HG03060 (cell line): ENCODE measurements around the gene ZFYVE19.

Source experiments
- ATAC-seq: cut with Tn5 transposase; IDR thresholded peaks from one replicate; pipeline ENCODE4 v1.9.1; 2021; ENCODE audit warnings: low read depth, moderate number of reproducible peaks; ENCODE audit not compliant: unreplicated experiment

Gene ZFYVE19, protein sequence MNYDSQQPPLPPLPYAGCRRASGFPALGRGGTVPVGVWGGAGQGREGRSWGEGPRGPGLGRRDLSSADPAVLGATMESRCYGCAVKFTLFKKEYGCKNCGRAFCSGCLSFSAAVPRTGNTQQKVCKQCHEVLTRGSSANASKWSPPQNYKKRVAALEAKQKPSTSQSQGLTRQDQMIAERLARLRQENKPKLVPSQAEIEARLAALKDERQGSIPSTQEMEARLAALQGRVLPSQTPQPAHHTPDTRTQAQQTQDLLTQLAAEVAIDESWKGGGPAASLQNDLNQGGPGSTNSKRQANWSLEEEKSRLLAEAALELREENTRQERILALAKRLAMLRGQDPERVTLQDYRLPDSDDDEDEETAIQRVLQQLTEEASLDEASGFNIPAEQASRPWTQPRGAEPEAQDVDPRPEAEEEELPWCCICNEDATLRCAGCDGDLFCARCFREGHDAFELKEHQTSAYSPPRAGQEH

DNA sequence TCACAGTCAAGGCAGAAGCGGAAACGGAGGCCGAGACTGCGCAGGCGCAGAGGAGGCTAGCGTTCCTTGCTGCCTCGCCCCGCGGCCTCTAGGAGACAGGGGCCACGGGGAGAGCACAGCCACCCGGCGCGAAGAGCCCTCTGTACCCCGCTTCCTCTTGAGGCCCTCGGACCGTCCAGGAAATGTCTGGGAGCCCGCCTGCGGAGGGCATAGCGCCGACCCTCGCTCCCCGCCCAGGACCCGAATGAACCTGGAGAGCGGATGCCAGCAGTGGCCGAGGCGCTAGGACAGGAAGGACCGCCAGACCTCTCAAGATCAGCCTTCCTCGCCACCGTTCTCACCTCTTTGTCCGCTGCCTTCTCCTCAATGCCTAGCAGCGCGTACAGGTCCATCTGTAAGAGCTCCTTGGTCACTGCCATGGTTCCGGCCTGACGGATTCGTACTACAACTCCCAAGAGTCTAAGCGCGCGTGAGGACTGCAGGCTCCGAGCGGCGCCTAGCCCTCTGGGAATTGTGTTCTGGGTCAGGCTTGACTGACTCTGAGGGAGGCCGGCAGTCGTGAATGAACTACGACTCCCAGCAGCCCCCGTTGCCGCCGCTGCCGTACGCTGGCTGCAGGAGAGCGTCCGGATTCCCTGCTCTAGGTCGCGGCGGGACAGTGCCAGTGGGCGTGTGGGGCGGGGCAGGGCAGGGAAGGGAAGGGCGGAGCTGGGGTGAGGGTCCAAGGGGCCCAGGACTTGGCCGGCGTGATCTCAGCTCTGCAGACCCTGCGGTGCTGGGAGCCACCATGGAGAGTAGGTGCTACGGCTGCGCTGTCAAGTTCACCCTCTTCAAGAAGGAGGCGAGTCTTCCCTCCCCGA lies at the start of gene ZFYVE19, which contains the start of gene DNAJC17:
Gene ZFYVE19, plus strand, starts transcription at position 62 of the 860 bp plus-strand sequence. Its CDS starts 501 bp downstream, at position 563.
Gene DNAJC17, minus strand, starts transcription at position 446 of the 860 bp plus-strand sequence. Its CDS starts 27 bp downstream, at position 419.
- ATAC-seq, result peak; percentile 88

DNA sequence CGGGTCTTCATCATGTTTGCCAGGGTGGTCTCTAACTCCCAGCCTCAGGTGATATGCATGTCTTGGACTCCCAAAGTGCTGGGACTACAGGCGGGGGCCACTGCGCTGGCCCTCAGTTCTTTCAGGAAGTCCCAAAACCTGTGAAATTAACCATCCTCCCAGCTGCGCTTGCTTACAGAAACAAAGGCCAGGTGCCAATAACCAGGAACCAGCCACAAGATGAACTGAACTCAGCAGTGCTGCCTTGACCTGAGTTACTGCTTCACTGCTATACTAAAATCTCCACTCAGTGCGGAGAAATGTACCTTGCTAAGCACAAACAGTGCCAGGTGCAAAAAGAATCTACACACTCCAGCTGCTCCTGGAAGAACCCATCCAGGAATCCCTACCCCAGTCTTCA lies 46.9 kb upstream of the ZFYVE19 start:
- ATAC-seq, result no peak

DNA sequence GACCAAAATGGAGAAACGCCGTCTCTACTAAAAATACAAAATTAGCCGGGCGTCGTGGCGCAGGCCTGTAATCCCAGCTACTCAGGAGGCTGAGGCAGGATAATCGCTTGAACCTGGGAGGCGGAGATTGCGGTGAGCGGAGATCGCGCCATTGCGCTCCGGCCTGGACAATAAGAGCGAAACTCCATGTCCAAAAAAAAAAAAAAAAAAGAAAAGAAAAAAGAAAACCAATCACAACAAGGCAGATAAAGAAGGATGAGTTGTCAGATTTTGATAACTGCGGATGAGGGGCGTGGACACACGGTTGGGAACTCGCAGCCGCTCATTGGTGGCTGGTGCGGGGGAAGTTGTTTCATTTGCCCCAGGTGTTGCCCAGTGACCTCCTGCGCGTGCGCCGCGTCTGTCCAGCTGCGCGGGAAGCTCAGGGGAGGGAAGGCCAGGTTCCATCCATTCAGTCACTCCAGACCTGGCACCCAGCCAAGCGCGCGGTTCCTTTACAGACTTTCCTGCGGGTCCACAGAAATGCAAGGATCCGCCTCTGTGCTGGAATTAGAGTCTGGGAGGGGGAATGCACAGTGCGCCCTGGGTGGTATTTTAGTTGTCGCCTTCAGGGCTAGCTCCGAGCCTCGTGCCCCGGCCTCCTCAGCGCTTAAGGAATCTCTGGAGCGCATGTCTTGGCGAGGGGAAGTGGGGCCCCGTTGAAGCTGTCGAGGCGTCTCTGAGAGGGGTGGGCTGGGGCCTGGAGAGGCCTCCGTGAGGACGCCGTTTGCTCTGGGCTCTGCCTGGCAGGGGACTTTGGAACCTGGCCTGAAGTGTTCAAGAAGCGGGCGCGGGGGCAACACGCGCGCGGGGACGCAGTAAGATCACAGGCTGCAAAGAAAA lies 43.7 kb upstream of the ZFYVE19 start:
- no peak for ATAC-seq

DNA sequence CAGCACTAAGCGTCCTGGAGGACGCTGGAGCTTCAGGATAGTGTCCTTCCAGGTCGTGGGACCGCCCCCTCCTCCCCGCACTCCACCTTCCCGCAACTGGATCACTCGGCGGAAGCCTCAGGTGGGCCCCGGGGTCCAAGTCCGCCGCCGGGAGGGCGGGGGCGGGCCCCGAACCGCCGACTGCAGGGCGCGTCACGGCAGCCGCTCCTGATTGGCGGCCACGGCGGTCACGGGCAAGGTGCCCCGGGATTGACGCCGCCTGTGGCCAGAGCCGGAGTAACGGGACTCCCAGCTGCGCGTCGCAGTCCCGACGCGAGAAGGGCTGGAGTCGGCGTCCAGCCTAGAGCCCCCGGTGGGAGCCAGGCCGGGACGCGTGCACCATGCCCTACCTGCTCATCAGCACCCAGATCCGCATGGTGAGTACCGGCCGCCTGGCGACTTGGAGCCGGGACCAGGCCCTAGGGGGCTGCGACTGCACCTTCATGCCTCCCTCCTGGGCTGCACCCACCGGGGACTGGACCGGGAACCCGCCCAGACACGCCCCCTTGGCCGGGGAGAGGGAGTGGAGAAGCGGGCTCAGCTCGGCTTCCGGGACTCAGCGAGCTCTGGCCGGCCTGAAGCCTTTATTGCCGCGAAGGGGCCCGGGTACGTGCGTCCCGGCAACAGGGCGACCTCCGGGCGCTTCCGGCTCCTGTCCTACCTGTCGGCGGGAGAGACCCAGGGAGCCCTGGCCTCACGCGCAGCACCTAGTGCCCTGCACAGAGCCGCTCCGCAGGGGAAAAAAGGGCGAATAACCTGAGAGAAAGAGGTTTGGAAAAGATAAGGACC lies 42.9 kb upstream of the ZFYVE19 start, which contains the start of gene GCHFR:
Gene GCHFR, plus strand, starts transcription at position 268 of the 828 bp plus-strand sequence. Its CDS starts 113 bp downstream, at position 381.
- ATAC-seq, result no peak

DNA sequence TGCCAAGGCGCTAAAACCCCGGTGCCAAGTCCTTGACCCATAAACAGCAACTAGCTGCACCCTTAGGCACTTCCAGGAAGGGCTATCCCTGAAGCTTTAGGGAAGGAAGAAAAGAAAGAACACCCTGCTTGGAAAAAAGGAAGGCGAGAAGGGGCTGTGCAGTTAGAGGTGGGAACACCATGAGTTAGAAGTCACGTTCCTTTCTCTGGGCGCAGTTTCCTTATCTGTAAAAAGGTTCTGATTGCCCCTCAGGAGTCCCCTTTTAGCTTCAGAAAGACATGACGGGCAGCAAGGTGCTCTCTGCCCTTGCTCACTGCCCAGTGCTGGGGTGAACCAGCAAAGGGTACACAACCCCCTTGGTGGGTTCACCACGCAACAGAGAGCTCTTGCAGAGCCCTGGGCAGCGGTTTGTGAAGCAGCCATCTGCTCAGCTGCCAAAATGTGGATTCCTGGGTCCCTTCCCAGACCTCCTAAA lies 42.2 kb upstream of the ZFYVE19 start:
- no peak for ATAC-seq

DNA sequence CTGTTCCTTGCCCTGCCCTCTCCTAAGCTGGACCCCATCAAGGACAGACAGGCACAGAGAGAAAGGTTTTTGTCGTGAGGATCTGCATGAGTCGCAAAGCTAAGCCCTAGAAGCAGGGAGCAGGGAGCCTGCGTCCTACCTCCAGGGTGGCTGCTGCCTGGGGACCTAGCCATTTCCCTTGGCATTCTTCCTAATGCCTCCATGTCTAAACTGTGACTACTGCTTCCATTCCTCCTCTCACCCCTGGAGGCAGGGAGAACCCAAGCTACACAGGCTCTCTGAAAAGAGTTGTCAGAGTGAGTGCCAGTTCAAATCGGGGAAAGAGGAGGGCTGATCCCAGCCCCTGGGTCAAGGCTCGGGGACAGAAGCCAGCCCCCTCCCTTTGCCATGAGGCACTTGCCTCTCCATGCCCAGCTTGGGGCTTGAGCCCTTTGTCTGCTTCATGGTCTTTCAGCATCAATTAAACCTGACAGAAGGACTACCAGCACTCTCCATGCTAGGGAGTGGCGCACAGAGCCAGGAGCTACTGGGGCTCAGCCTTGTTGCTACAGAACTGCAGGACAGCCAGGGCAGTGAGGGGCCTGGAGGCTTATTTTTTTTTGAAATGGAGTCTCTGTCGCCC lies 40.6 kb upstream of the ZFYVE19 start:
- no peak for ATAC-seq

DNA sequence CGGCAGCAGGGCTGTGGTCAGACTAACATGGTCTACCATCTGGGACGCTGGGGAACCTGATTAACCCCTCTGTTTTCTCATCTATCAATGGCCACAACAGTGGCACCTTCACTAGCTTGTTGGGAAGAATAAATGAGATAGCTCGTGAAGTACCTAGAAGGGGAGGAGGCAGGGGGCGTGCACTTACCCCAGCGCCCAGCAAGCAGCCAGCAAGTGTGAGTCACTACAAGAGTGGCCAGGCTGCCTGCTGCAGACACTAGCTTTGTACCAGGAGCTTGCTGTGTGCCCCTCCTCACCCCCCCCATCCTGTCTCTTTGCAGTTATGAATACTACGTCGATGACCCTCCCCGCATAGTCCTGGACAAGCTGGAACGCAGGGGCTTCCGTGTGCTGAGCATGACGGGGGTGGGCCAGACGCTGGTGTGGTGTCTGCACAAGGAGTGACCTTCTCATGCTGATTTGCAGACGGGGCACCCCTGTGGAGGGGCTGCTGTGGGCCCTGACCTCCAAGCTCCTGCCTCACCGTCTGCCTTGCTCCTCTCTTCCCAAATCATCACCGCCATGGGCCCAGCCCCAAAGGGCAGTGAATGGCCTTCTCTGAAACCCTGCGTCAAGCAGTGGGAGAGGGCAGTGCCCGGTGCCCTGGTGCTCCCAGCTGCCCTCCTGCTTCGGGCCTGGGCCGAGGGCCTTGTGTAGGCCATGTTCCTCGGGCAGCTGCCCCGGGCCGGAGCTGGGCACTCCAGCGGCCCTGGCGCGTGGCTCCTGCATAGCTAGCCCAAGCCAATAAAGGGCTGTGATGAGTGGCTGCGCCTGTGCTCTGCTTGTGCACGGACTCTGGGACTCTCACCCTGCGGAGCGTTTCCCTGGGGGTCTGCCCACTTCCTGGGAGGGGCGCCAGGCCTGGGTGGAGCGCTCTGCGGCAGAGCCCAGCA lies 39.7 kb upstream of the ZFYVE19 start:
- ATAC-seq, result no peak

DNA sequence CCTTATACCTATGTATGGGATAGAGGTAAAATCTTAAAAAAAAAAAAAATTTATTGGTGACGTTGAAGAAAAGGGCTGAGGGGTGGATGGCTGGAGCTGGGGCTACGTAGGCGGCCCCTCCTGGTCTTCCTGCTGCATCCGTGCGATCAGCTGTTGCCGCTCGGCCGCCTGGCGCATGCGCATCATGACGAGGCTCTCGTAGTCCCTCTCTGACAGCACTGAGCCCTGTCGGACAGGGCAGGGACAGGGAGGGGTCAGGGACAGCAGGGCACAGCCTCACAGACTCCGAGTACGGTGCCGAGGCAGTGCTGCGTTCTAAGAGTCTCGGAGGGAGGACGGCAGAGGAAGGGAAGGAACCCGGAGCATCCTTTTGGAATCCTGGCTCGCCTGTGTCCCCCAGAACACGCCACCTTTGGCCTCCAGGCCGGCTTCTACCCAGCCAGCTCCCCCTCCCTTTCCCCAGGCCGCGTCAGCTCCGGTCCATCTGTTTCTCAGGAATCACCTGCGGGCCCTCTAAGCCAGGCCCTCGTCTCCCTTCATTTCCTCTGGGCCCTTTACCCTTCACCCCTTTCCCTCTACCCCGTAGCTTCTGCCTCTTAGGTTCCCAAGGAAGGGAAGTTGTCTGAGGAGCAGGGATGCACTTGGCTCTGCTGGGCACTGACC lies 38.9 kb upstream of the ZFYVE19 start:
- no peak for ATAC-seq

DNA sequence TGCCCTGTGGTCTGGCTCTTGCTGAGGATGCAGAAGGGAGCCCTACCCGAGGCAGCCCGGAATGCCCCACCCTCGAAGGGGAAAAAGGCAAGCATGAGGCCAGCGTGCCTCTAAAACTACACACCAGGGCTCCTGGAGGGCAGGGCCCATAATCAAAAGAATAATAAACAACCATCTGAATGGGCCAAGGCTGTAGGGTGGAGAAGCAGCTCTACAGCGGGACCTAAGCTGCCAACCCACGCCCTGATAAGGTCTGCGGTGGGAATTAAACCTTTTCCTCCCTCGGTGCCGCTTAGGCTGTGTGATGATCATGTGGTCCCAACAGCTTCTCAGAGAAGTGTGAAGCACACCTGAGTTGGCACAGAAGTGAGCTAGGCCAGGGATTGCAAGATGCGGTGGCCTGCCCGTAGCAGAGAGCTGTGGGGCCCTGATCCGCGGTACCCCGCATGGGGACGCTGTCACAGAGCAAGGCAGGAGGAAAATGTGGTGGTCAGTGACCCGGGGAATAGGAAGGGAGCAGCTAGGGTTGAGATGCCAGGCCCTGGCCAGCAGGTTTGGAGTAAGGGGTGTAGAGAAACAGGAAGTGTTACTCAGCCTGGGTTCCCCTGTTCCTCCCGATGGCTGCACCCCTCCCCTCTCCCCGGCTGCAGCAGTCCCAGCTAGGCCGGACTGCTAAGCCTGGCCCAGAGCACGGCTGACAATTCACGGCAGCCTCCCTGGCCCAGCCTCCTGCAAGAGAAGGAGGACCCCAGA lies 38.2 kb upstream of the ZFYVE19 start:
- ATAC-seq, result no peak

DNA sequence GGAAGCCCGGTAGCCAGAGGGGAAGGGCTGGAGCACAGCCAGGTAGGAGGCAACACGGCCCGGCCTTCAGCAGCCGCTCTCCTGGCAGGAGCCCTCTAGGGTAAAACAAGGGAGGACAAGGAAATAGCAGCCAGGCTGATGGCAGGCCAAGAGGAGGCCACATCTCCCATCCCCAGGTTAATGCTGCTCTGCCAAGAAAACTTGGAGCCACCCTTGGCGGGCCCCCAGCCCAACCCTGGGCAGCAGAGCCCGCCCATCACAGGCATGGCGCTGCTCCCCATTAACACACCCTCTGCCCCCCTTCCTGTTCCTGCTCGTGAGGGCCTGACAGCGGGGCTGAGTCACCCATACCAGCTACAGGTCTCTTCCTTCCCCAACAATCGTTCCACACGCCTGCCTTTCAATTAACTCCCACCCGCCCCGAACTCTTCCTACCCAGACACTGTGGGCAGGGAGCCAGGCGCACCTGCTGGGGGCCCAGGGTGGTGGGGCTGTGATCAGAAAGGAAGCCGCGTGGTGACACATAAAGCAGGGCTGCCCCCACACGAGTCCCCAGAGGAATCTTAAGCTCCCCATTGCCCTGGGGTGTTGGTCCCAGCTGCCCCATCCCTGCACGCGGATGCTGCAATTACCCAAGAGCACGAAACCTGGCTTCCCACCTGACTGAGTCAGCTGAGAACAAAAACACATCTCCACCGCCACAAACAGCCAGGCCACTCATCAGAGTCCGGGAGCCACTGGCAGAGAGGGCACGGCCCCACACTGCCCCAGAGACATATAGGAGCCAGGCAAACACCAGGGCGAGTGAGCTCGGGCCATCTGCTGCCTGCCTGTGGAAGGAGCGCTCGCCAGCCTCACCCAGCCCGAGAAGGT lies 37.4 kb upstream of the ZFYVE19 start, which contains the start of gene C15orf62:
Gene C15orf62, plus strand, starts transcription at position 707 of the 873 bp plus-strand sequence. CDS start 516 bp downstream, outside the sequence.
- peak; percentile 40 for ATAC-seq

DNA sequence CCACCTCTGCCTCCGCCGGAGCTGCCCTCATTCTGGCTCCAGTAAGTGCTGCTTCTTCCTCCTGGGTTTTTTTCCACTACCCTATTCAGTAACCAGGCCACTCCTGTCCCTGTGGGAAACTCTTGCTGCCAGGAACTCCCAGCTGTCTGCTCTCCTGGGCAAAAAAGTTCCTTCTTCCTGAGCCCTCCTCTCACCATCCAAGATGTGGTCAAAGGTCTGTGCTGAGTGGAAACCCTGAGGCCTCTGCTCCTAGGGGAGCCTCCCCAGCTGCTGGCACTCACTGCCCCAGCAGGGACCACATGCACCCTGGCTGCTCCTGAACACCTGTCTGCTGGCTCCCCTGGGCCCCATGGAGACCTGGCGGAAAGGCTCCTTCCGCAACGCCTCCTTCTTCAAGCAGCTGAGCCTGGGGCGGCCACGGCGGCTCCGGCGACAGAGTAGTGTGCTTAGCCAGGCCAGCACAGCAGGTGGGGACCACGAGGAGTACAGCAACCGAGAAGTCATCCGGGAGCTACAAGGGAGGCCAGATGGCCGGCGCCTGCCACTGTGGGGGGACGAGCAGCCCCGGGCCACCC lies 36.7 kb upstream of the ZFYVE19 start:
- no peak for ATAC-seq

DNA sequence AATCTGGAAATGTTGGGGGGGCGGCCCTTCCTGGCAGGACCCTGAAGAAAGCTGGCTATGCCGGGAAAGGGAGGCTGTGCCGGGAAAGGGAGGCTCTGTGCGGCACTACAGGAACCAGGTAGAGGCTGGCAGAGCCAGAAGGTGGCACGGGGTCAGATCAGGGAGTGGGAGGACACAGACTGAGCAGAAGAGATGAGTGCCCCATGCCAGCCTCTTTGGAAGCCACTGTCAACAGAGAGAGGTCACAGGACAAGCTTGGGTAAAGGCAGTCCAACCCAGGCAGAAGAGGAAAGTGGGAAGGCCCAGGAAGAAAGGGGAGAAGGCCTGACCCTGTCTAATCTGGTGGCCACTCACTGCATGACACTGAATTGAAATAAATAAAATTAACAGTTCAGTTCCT lies 35.6 kb upstream of the ZFYVE19 start:
- no peak for ATAC-seq

DNA sequence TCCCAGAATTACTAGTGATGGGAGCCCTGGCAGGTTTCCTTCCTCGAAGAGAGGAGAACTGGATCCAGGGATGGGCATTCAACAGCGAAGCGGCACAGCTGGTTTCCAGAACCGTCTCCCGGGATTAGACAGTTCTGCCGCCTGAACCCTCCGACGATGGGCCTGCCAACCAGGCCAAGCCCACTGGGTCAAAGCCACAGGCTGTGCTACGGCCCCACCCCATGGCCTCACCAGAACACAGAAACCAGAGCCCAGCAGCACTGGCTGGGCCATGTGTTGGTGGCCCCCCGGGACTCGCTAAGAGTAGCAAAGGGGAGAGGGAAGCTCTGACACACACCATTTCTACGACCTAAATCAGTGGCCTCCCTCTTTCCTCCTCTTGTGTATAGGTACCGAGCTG lies 34.9 kb upstream of the ZFYVE19 start:
- no peak for ATAC-seq

DNA sequence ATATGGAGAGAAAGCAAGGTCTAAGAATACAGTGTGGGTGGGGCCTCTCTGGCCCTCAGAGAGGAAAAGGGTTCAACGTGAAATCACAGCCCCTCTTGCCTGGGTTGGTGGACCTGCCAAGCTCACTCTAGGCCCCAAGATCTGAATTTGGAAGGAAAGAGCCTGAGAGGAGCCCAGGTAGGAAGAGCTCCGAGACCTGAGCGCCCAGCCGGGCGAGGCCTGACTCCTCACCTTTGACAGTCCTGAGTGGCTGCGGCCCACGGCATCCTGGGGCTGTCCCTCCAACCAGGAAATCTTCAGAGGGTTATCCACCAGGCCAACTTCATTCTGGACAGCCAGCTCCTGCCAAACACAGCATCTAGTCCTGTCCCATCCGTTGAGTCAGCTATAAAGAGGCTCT lies 33.4 kb upstream of the ZFYVE19 start:
- ATAC-seq, result no peak

DNA sequence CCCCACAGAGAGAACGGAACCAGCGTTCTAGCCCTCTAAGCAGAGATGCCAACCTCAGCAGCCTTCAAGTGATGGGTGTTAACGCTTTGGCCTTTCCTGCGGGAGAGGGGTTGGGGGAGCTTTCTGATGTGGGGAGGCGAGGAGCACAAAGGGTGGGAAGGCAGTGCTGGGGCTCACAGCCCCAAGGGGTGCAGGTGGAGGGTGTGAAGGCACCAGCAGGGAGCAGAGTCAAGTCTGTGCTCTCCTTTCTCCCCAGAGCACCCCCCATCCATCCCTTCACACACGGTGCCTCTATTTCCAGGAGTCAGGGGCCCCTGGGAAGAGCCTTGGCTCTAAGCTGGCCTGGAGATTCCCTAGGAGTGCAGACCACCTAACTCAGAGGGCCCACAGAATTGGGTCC lies 33.0 kb upstream of the ZFYVE19 start:
- ATAC-seq, result no peak
